GM12878 (cell line): ENCODE data around the gene TCF7L1. TPM values are rescaled to one million over a fixed set of nuclear protein-coding genes. Genes with fewer than 3 reads are reported as not detected.

Experiments
- ATAC-seq: fragments of 200-7000 bp; cut with Tn5 transposase; 3 replicates; pipeline ENCODE4 v1.9.1; 2020; ENCODE audit warnings: mild to moderate bottlenecking, moderate library complexity
- BruUV-seq: library from RNA; stranded (reverse); fragments of 400-500 nt; replicated peaks from 2 replicates; lab custom pipeline; 2021; lab: Mats Ljungman, UMichigan
- CTCF ChIA-PET: fragments of 300-600 bp; sonication (Branson Sonifier 250); formaldehyde crosslinking; extraction: SDS; loops from one replicate; lab custom pipeline; 2021; ENCODE audit warnings: inconsistent platforms; lab: Yijun Ruan, JAX
- POLR2A ChIA-PET: fragments of 350-600 bp; formaldehyde crosslinking; extraction: SDS; loops from one replicate; lab custom pipeline; 2021; ENCODE audit warnings: inconsistent platforms; lab: Charles Lee
- RAD21 ChIA-PET: fragments of 300-600 bp; sonication (Branson Sonifier 250); formaldehyde crosslinking; loops from one replicate; lab custom pipeline; 2023; ENCODE audit warnings: antibody characterized with exemption; ENCODE audit not compliant: unreplicated experiment; lab: Charles Lee
- SMC1A ChIA-PET: fragments of 300-600 bp; sonication (Branson Sonifier 250); formaldehyde crosslinking; loops from one replicate; lab custom pipeline; 2023; ENCODE audit not compliant: unreplicated experiment, uncharacterized antibody; lab: Charles Lee
- DNase-seq: peaks from one replicate; pipeline ENCODE4 v3.0.0-alpha.2; 2011; ENCODE audit warnings: low read depth, low spot score
- FAIRE-seq: peaks from 3 replicates; lab custom pipeline; 2011; peaks lifted over from hg19 to GRCh38; lab: Jason Lieb, UNC
- H2AFZ ChIP-seq: 2 replicates; pipeline ENCODE4 v1.6.0; 2011; ENCODE audit warnings: low read depth, low read length, control low read depth; ENCODE audit not compliant: control insufficient read depth
- H3K27ac ChIP-seq: 2 replicates; pipeline ENCODE4 v1.5.1; 2011; ENCODE audit warnings: control low read depth; ENCODE audit not compliant: control insufficient read depth, insufficient read depth
- H3K27me3 ChIP-seq, 2 experiments: replicated peaks in 1 of 2; 2 replicates each; pipeline versions ENCODE4 v1.6.0 to v1.6.1; 2011; ENCODE audit warnings: low read length in 1 of 2; ENCODE audit not compliant: control insufficient read depth in 2 of 2, insufficient read depth in 2 of 2
- H3K36me3 ChIP-seq, 2 experiments: 2 replicates each; pipeline ENCODE4 v1.5.1; 2011; ENCODE audit warnings: low read length in 1 of 2; ENCODE audit not compliant: control insufficient read depth in 2 of 2, insufficient read depth in 2 of 2
- H3K4me1 ChIP-seq: 2 replicates; pipeline ENCODE4 v1.6.1; 2011; ENCODE audit warnings: mild to moderate bottlenecking, low read length, moderate library complexity, mixed read lengths; ENCODE audit not compliant: control insufficient read depth, insufficient read depth
- H3K4me2 ChIP-seq: 2 replicates; pipeline ENCODE4 v1.6.0; 2011; ENCODE audit warnings: control low read depth; ENCODE audit not compliant: control insufficient read depth, insufficient read depth
- H3K4me3 ChIP-seq: fragments of 200-600 bp; sonication (generic); 2 replicates; pipeline ENCODE4 v1.5.1; 2016
- H3K79me2 ChIP-seq: 2 replicates; pipeline ENCODE4 v1.6.0; 2011; ENCODE audit warnings: low read length; ENCODE audit not compliant: control insufficient read depth, insufficient read depth
- H3K9ac ChIP-seq: 2 replicates; pipeline ENCODE4 v1.8.0; 2011; ENCODE audit warnings: low read length, control low read depth, mixed read lengths; ENCODE audit not compliant: control insufficient read depth, insufficient read depth
- H3K9me3 ChIP-seq: replicated peaks from 3 replicates; pipeline ENCODE4 v1.5.1; 2011; ENCODE audit warnings: mild to moderate bottlenecking, low read length; ENCODE audit not compliant: control insufficient read depth, insufficient read depth
- H4K20me1 ChIP-seq: 2 replicates; pipeline ENCODE4 v1.6.0; 2011; ENCODE audit not compliant: control insufficient read depth, insufficient read depth
- CBX3 ChIP-seq: fragments of 200-600 bp; sonication (generic); IDR thresholded peaks from 2 replicates; pipeline ENCODE4 v1.6.1; 2016; ENCODE audit warnings: low read depth, borderline replicate concordance
- IRF5 ChIP-seq: fragments of 450-650 bp; IDR thresholded peaks from 2 replicates; pipeline ENCODE4 v1.6.1; 2017; ENCODE audit warnings: borderline replicate concordance
- MEF2A ChIP-seq: IDR thresholded peaks from 2 replicates; pipeline ENCODE4 v1.6.1; 2011; ENCODE audit warnings: low read depth, mild to moderate bottlenecking, low read length, moderate library complexity; ENCODE audit not compliant: insufficient read depth
- MEF2B ChIP-seq: fragments of 450-650 bp; IDR thresholded peaks from 2 replicates; pipeline ENCODE4 v1.6.1; 2018; ENCODE audit warnings: mild to moderate bottlenecking, moderate library complexity; ENCODE audit not compliant: partially characterized antibody, poor library complexity, severe bottlenecking
- MTA3 ChIP-seq: IDR thresholded peaks from 2 replicates; pipeline ENCODE4 v1.6.1; 2012; ENCODE audit warnings: low read length, inconsistent platforms, borderline replicate concordance
- PAX8 ChIP-seq: fragments of 450-650 bp; IDR thresholded peaks from 2 replicates; pipeline ENCODE4 v1.6.1; 2017; ENCODE audit warnings: mild to moderate bottlenecking, moderate library complexity
- WRNIP1 ChIP-seq: IDR thresholded peaks from 2 replicates; pipeline ENCODE4 v1.6.1; 2011; ENCODE audit warnings: low read depth, low read length, improper control_type of control experiment, borderline replicate concordance
- ZNF687 ChIP-seq: fragments of 450-650 bp; IDR thresholded peaks from 2 replicates; pipeline ENCODE4 v1.6.1; 2017; ENCODE audit warnings: mild to moderate bottlenecking, moderate library complexity
- WGBS: methylation state at CpG from one replicate; pipeline ENCODE4 v1.1.6; 2016; ENCODE audit warnings: low lambda C conversion rate; ENCODE audit not compliant: insufficient replicate concordance, insufficient coverage; ENCODE audit errors: missing lambda C conversion rate; 5-methylcytosine and 5-hydroxymethylcytosine counted together
- in situ Hi-C: fragments of 300-500 bp; cut with MboI; formaldehyde crosslinking; loops from 9 replicates; pipeline ENCODE4 v1.14.3; 2018; ENCODE audit warnings: mixed read lengths
- intact Hi-C: fragments of 100-400 bp; cut with micrococcal nuclease; formaldehyde crosslinking; loops from one replicate; pipeline ENCODE4 v1.14.2; 2022; ENCODE audit not compliant: unreplicated experiment
- polyA plus RNA-seq, 11 experiments: library from polyadenylated mRNA; depleted of rRNA in 4 of 11; unstranded in 6 of 11; stranded (reverse) in 5 of 11; fragments of >200 nt; fragmentation: Nextera tagmentation in 4 of 11; fragmentation: Illumina TruSeq in 1 of 11; extraction: Ambion mirVana in 4 of 11; extraction: Trizol in 1 of 11; gene quantifications; 1 replicate in 1 of 11; 2 replicates in 10 of 11; pipeline versions ENCODE4 v1.2.1 to v1.2.3, GENCODE V29; 2011 to 2016; ENCODE audit warnings: inconsistent platforms in 2 of 11, missing spikeins in 2 of 11, low read depth in 1 of 11
- total RNA-seq, 4 experiments: library from RNA; depleted of rRNA in 3 of 4; stranded (reverse); fragments of >200 nt in 3 of 4; fragmentation: Illumina TruSeq in 1 of 4; extraction: Trizol in 1 of 4; gene quantifications; 2 replicates each; pipeline versions ENCODE4 v1.2.1 to v1.2.3, GENCODE V29; 2013 to 2021
- TF ChIP-seq, protein P1 (sequence below): fragments of 450-650 bp; IDR thresholded peaks from 2 replicates; pipeline ENCODE4 v1.6.1; 2017; ENCODE audit warnings: mild to moderate bottlenecking
- TF ChIP-seq, protein P2 (sequence below): IDR thresholded peaks from 2 replicates; pipeline ENCODE4 v1.6.1; 2012; ENCODE audit warnings: low read depth, low read length, improper control_type of control experiment

TCF7L1 gene
- total and polyA plus RNA-seq, 10 of the 15 experiments (the other 5 are each of a cell fraction or from before 2014, with no cell fraction given) = 0.03 to 0.11 (median 0.10) TPM; not detected in 7

- TF ChIP-seq, protein P1, sequence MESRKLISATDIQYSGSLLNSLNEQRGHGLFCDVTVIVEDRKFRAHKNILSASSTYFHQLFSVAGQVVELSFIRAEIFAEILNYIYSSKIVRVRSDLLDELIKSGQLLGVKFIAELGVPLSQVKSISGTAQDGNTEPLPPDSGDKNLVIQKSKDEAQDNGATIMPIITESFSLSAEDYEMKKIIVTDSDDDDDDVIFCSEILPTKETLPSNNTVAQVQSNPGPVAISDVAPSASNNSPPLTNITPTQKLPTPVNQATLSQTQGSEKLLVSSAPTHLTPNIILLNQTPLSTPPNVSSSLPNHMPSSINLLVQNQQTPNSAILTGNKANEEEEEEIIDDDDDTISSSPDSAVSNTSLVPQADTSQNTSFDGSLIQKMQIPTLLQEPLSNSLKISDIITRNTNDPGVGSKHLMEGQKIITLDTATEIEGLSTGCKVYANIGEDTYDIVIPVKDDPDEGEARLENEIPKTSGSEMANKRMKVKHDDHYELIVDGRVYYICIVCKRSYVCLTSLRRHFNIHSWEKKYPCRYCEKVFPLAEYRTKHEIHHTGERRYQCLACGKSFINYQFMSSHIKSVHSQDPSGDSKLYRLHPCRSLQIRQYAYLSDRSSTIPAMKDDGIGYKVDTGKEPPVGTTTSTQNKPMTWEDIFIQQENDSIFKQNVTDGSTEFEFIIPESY = no peak
- TF ChIP-seq, protein P2, sequence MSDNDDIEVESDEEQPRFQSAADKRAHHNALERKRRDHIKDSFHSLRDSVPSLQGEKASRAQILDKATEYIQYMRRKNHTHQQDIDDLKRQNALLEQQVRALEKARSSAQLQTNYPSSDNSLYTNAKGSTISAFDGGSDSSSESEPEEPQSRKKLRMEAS = no peak
- TF ChIP-seq WRNIP1 = no peak
Measured at GRCh38 chr2:85244828-85245227, 111.6 kb downstream of the TCF7L1 start (continued).

DNA sequence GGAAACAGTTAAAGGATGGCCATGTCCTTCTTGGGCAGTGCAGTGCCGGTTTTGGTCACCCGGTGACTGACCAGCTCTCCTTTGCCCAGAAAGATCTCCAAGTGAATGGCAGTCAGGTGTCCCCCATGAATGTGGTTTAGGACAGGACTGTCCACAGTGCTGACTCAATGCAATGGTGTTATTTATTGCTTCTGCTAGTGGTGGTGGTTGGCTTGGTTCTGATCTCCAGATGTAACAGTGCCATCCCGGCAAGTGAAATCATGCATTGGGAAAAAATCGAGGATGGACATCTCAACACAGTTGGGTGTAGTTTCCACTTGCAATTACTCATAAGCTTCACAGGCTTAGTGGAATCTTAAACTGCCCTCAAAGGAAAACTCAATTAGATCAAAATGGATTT is 112.7 kb downstream of the TCF7L1 start:
- Histone ChIP-seq H3K9ac (no peak overlapping the region), H3K4me3 (no peak overlapping the region), H3K9me3 (no peaks in the 10 kb centered on the region), H4K20me1 (no peaks in the 10 kb centered on the region), H3K4me1 (no peaks in the 10 kb centered on the region), H3K4me2 (no peak overlapping the region), H3K79me2 (no peaks in the 10 kb centered on the region), H3K36me3 (no peaks in the 10 kb centered on the region), H3K27ac (no peak overlapping the region), H3K27me3 (peaks cover 0 to 2% of the 10 kb centered on the region in 2 experiments; a peak in 3 of 4 replicates), H2AFZ (no peak overlapping the region)
- ChIA-PET RAD21 (interaction anchor here (1.6 kb wide), 1 partner anchor 320 kb away, joined by 4 read pairs; no protein-coding TSS in a partner anchor), POLR2A (no interaction called here), CTCF (interaction anchor here (0.8 to 1.1 kb wide), 2 partner anchors 21 to 179 kb away, joined by 3 to 4 read pairs; no protein-coding TSS in a partner anchor), SMC1A (no interaction called here)
- WGBS = 44% methylated on average over 4 of the region's 4 CpGs
- intact Hi-C loops (no loop called here), in situ Hi-C loops (no loop called here)
- no peak for DNase-seq
- no peak for ATAC-seq
- BruUV-seq = no TSS peak
- FAIRE-seq = no peak
- TF ChIP-seq MEF2B = no peak
- TF ChIP-seq PAX8 = no peak
- no peak for TF ChIP-seq ZNF687
- TF ChIP-seq, protein P2 = no peak
- TF ChIP-seq MEF2A = no peak
- TF ChIP-seq CBX3 = no peak
- TF ChIP-seq MTA3 = no peak
- TF ChIP-seq IRF5 = no peak
